ENCODE data around the gene ADGRV1. TPM values are rescaled to one million over a fixed set of nuclear protein-coding genes. Genes with fewer than 3 reads are reported as not detected.

Gene ADGRV1
- total and polyA plus RNA-seq, 9 of the 15 experiments (the other 6 are each of a cell fraction or from before 2014, with no cell fraction given) = 21.7 to 156 (median 58.2) TPM

DNA sequence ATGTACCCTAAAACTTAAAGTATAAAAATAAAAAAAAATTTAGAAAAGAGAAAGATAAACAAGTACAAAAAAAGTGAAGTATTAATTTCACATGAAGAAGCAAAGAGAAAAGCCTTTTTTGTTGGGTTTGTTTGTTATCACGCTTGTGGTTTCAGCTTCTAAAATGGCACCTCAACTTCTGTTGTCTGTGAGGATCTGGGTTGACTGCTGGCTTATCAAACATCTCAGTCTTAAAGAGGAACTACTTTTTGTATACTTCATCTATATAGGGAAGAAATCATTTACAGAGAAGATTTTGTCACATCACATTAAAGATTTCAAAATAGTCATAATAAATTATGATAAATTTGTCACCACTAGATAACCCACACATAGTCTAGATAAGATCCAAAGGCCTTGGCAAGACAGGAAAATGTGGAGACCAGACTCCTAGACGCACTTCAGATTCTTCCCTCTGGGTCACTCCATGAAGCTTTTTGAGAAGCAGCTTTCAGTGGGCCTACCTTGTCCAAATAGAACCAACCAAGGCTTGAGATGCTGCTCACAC, 8.8 kb upstream of the ADGRV1 start (continued):
- TF ChIP-seq ZC3H11A (IDR thresholded peaks at IDR 0.05; ENCODE audit: low read depth, low read length) = no peak
- no peak for TF ChIP-seq RUNX1 (IDR thresholded peaks at IDR 0.05; ENCODE audit: low read depth)
- no peak for TF ChIP-seq ZFPM2 (CRISPR knock-in tag; IDR thresholded peaks at IDR 0.05)
- no peak for TF ChIP-seq NCOA1 (IDR thresholded peaks at IDR 0.05; ENCODE audit: low read depth)
- TF ChIP-seq, protein P1, sequence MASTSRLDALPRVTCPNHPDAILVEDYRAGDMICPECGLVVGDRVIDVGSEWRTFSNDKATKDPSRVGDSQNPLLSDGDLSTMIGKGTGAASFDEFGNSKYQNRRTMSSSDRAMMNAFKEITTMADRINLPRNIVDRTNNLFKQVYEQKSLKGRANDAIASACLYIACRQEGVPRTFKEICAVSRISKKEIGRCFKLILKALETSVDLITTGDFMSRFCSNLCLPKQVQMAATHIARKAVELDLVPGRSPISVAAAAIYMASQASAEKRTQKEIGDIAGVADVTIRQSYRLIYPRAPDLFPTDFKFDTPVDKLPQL (IDR thresholded peaks at IDR 0.05; ENCODE audit: extremely low read depth, insufficient read length) = no peak
- TF ChIP-seq EP400 (IDR thresholded peaks at IDR 0.05) = 0 out of 2 replicates have a peak, but pooled peaks have one; percentile 13
- TF ChIP-seq, protein P2, sequence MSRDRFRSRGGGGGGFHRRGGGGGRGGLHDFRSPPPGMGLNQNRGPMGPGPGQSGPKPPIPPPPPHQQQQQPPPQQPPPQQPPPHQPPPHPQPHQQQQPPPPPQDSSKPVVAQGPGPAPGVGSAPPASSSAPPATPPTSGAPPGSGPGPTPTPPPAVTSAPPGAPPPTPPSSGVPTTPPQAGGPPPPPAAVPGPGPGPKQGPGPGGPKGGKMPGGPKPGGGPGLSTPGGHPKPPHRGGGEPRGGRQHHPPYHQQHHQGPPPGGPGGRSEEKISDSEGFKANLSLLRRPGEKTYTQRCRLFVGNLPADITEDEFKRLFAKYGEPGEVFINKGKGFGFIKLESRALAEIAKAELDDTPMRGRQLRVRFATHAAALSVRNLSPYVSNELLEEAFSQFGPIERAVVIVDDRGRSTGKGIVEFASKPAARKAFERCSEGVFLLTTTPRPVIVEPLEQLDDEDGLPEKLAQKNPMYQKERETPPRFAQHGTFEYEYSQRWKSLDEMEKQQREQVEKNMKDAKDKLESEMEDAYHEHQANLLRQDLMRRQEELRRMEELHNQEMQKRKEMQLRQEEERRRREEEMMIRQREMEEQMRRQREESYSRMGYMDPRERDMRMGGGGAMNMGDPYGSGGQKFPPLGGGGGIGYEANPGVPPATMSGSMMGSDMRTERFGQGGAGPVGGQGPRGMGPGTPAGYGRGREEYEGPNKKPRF (IDR thresholded peaks at IDR 0.05; ENCODE audit: low read depth, low read length) = no peak
- TF ChIP-seq ERF (CRISPR knock-in tag; IDR thresholded peaks at IDR 0.05) = no peak
- no peak for TF ChIP-seq CTBP1 (IDR thresholded peaks at IDR 0.05; ENCODE audit: borderline replicate concordance)
- 0 out of 2 replicates have a peak, but pooled peaks have one; percentile 33 for TF ChIP-seq GATAD2B (IDR thresholded peaks at IDR 0.05; ENCODE audit: borderline replicate concordance)
- TF ChIP-seq KDM2B (CRISPR knock-in tag; IDR thresholded peaks at IDR 0.05) = no peak
- no peak for TF ChIP-seq ZNF584 (CRISPR knock-in tag; IDR thresholded peaks at IDR 0.05; ENCODE audit: low read depth)
- TF ChIP-seq ZNF239 (CRISPR knock-in tag; IDR thresholded peaks at IDR 0.05) = no peak
- TF ChIP-seq STAT5B (CRISPR knock-in tag; IDR thresholded peaks at IDR 0.05) = no peak
- no peak for TF ChIP-seq CBX5 (IDR thresholded peaks at IDR 0.05; ENCODE audit: borderline replicate concordance, low read depth)
- TF ChIP-seq GATA2 (CRISPR knock-in tag; IDR thresholded peaks at IDR 0.05) = no peak
- no peak for TF ChIP-seq ARID2 (IDR thresholded peaks at IDR 0.05)
- TF ChIP-seq POLR2B (IDR thresholded peaks at IDR 0.05; ENCODE audit: low read depth, partially characterized antibody) = no peak
- TF ChIP-seq HDAC3 (IDR thresholded peaks at IDR 0.05; ENCODE audit: borderline replicate concordance, partially characterized antibody) = peak; percentile 13
- TF ChIP-seq ZNF41 (CRISPR knock-in tag; conservative IDR thresholded peaks at IDR 0.05) = no peak

Data from K562 (cell line).